Epithelial cell of proximal tubule (primary cell): Measurements from ENCODE around the gene MCF2L. TPM values are rescaled to one million over a fixed set of nuclear protein-coding genes. Genes with fewer than 3 reads are reported as not detected.

Source experiments
- DNase-seq: peaks from one replicate; pipeline ENCODE4 v3.0.0-alpha.2; 2011; ENCODE audit warnings: low read depth
- H3K4me3 ChIP-seq: 2 replicates; pipeline ENCODE4 v1.5.1; 2011; ENCODE audit warnings: low read depth, mild to moderate bottlenecking, low read length
- total RNA-seq: library from RNA; depleted of rRNA; stranded (reverse); fragments of >200 nt; gene quantifications from 2 replicates; pipeline ENCODE4 v1.2.3, GENCODE V29; 2015
- TF ChIP-seq, protein P1 (sequence below): conservative IDR thresholded peaks from 2 replicates; pipeline ENCODE4 v1.5.1; 2012; ENCODE audit warnings: low read depth, mild to moderate bottlenecking, low read length

MCF2L gene
- total RNA-seq, 1 donor from 2014 or later: 10.8 TPM

DNA sequence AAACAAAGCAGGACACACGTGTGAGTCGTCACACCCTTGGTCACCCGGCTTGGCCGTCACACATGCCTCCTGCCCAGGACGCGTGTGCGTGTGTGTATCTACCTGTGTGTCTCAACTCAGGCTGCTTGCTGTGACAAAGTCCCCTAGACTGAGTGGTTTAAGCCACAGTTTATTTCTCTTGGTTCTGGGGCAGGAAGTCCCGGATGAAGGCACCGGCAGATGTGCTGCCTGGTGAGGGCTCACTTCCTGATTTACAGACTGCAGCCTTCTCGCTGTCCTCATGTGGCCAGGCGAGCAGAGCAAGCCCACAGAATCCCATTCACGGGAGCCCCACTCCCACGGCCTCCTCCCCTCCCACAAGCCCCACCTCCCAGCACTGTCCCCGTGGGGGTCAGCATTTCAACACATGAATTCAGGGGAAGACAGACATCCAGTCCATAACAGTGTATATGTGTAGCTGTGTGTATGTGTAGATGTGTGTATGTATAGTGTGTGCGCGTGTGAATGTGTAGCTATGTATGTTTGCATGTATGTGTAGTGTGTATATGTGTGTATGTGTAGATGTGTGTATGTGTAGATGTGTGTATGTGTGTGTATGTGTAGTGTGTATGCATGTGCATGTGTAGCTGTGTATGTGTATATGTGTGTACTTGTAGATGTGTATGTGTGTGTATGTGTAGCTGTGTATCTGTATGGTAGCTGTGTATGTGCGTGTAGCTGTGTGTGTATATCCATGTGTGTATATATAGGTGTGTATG is 51.5 kb downstream of the MCF2L start:
- DNase-seq: no peak
- TF ChIP-seq, protein P1, sequence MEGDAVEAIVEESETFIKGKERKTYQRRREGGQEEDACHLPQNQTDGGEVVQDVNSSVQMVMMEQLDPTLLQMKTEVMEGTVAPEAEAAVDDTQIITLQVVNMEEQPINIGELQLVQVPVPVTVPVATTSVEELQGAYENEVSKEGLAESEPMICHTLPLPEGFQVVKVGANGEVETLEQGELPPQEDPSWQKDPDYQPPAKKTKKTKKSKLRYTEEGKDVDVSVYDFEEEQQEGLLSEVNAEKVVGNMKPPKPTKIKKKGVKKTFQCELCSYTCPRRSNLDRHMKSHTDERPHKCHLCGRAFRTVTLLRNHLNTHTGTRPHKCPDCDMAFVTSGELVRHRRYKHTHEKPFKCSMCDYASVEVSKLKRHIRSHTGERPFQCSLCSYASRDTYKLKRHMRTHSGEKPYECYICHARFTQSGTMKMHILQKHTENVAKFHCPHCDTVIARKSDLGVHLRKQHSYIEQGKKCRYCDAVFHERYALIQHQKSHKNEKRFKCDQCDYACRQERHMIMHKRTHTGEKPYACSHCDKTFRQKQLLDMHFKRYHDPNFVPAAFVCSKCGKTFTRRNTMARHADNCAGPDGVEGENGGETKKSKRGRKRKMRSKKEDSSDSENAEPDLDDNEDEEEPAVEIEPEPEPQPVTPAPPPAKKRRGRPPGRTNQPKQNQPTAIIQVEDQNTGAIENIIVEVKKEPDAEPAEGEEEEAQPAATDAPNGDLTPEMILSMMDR: no peak
- no peak overlapping the region for H3K4me3 ChIP-seq

GRCh38 chr13:113021391-113021790 is 52.4 kb downstream of the MCF2L start:
- TF ChIP-seq, protein P1: no peak
- DNase-seq: no peak
- H3K4me3 ChIP-seq: no peak overlapping the region

- no peak for DNase-seq
These were observed 52.8 kb downstream of the MCF2L start for GRCh38 chr13:113021811-113022210.

DNA sequence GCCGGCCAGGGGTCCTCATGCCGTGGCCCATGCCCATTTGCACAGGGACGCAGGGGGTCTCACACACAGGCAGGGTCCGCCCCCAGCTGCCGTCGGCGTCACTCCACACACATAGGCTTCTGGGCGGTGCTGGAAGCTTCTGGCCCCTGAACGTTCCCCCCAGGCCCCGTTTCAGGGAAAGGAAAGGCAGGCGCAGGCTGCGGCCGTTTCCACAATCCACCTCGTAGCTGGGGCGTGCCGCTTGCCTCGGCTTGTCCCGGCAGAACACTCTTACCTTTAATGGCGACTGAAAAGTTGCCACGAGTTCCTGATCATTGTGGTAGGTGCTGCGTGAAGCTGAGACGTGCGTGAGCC is 53.4 kb downstream of the MCF2L start:
- TF ChIP-seq, protein P1: no peak
- DNase-seq: no peak
- H3K4me3 ChIP-seq: no peak overlapping the region

More at GRCh38 chr13:113021811-113022210, 52.8 kb downstream of the MCF2L start:
- no peak overlapping the region for H3K4me3 ChIP-seq
- TF ChIP-seq, protein P1: no peak

DNA sequence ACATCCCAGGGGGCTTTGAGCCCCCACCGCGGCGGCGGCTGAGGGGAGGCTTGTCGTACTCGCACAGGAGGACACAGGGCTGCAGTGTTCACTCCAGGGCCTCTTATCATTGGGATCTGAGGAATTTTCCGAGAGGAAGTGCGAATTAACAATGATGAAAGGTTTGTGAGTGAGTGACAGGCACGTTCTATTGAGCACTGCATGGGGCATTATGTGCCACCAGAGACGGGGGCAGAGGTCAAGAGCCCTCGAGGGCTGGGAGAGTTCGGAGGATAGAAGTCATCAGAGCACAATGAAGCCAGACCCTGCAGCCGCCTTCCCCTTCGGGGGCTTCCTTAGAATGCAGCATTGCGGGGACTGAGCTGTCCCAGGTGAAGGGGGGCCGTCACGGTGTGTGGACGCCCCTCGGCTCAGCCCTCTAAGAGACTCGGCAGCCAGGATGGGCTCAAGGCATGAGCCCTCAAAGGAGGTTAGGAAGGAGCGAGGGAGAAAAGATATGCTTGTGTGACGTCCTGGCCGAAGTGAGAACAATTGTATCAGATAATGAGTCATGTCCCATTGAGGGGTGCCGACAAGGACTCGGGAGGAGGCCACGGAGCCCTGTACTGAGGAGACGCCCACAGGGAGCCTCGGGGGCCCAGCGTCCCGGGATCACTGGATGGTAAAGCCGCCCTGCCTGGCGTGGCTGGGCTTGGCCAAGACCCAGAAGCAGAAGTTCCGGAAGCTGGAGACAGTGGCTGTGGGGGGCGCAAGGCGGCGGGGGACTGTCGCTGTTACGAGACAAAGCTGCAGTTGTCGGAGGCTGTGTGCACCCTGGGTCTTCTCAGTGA is 53.9 kb downstream of the MCF2L start:
- TF ChIP-seq, protein P1: no peak
- H3K4me3 ChIP-seq: no peak overlapping the region
- no peak for DNase-seq

- TF ChIP-seq, protein P1: no peak
- no peak overlapping the region for H3K4me3 ChIP-seq
- DNase-seq: no peak
These were observed 54.8 kb downstream of the MCF2L start for GRCh38 chr13:113023694-113024430.
